ENCODE data around the gene PSMC3.
A peak's percentile ranks its signal among the peaks of the same experiment; 100 is the strongest.

PSMC3 gene

GRCh38 chr11:47413351-47413750, 12.9 kb downstream of the PSMC3 start:
- no peak for DNase-seq (ENCODE audit: extremely low read depth, insufficient read length)
- H3K36me3 ChIP-seq (ENCODE audit: control insufficient read depth, insufficient read depth, low read length): peaks cover 20% of the 10 kb centered on the region
- H3K27me3 ChIP-seq (replicated peaks; ENCODE audit: control insufficient read depth, insufficient read depth, low read length): no peaks in the 10 kb centered on the region
- TF ChIP-seq CTCF (IDR thresholded peaks at IDR 0.05; ENCODE audit: insufficient read depth, low read length, poor library complexity, severe bottlenecking): no peak
- no peak overlapping the region for H3K4me3 ChIP-seq (replicated peaks; ENCODE audit: low read depth, low read length)

- no peak for DNase-seq (ENCODE audit: extremely low read depth, insufficient read length)
- Histone ChIP-seq H3K27me3 (replicated peaks; ENCODE audit: control insufficient read depth, insufficient read depth, low read length) (no peaks in the 10 kb centered on the region), H3K36me3 (ENCODE audit: control insufficient read depth, insufficient read depth, low read length) (peaks cover 14% of the 10 kb centered on the region), H3K4me3 (replicated peaks; ENCODE audit: low read depth, low read length) (no peak overlapping the region)
- TF ChIP-seq CTCF (IDR thresholded peaks at IDR 0.05; ENCODE audit: insufficient read depth, low read length, poor library complexity, severe bottlenecking): peak; percentile 99
Observed at GRCh38 chr11:47411884-47412746, 14.1 kb downstream of the PSMC3 start.

- no peak for DNase-seq (ENCODE audit: extremely low read depth, insufficient read length)
- Histone ChIP-seq H3K36me3 (ENCODE audit: control insufficient read depth, insufficient read depth, low read length) (peaks cover 14% of the 10 kb centered on the region), H3K4me3 (replicated peaks; ENCODE audit: low read depth, low read length) (no peak overlapping the region), H3K27me3 (replicated peaks; ENCODE audit: control insufficient read depth, insufficient read depth, low read length) (no peaks in the 10 kb centered on the region)
- TF ChIP-seq CTCF (IDR thresholded peaks at IDR 0.05; ENCODE audit: insufficient read depth, low read length, poor library complexity, severe bottlenecking): no peak
Observed at GRCh38 chr11:47410370-47411264, 15.6 kb downstream of the PSMC3 start.

- H3K4me3 ChIP-seq (replicated peaks; ENCODE audit: low read depth, low read length): peak overlapping the region; percentile 84; the same call in 1 of the 2 replicates
- DNase-seq (ENCODE audit: extremely low read depth, insufficient read length): no peak
- no peak for TF ChIP-seq CTCF (IDR thresholded peaks at IDR 0.05; ENCODE audit: insufficient read depth, low read length, poor library complexity, severe bottlenecking)
Observed at GRCh38 chr11:47409440-47410369, 16.5 kb downstream of the PSMC3 start.

More at GRCh38 chr11:47409440-47410369, 16.5 kb downstream of the PSMC3 start:
- Histone ChIP-seq H3K27me3 (replicated peaks; ENCODE audit: control insufficient read depth, insufficient read depth, low read length) (no peaks in the 10 kb centered on the region), H3K36me3 (ENCODE audit: control insufficient read depth, insufficient read depth, low read length) (peaks cover 11% of the 10 kb centered on the region)

Measured in GM06990 (cell line).